MM.1S (cell line): ENCODE measurements around the gene RPL35.

Experiments
- DNase-seq: peaks from one replicate; pipeline ENCODE4 v3.0.0-alpha.2; 2015
- H2AFZ ChIP-seq: fragments of 300-600 bp; sonication (generic); 2 replicates; pipeline ENCODE4 v1.6.0; 2016; ENCODE audit warnings: antibody characterized with exemption, low read length
- H3F3A ChIP-seq: fragments of 300-600 bp; sonication (generic); 2 replicates; pipeline ENCODE4 v1.6.1; 2016; ENCODE audit warnings: mild to moderate bottlenecking, antibody characterized with exemption, low read length, moderate library complexity, mixed read lengths; ENCODE audit not compliant: insufficient read depth
- H3K27ac ChIP-seq: fragments of 300-600 bp; sonication (generic); 2 replicates; pipeline ENCODE4 v1.5.1; 2016; ENCODE audit warnings: mild to moderate bottlenecking, low read length
- H3K27me3 ChIP-seq: fragments of 300-600 bp; sonication (generic); replicated peaks from 2 replicates; pipeline ENCODE4 v1.6.0; 2016; ENCODE audit warnings: low read length; ENCODE audit not compliant: insufficient read depth
- H3K36me3 ChIP-seq: fragments of 300-600 bp; sonication (generic); replicated peaks from 2 replicates; pipeline ENCODE4 v1.6.1; 2016; ENCODE audit warnings: mild to moderate bottlenecking, low read length, mixed read lengths; ENCODE audit not compliant: insufficient read depth
- H3K4me1 ChIP-seq: fragments of 300-600 bp; sonication (generic); 2 replicates; pipeline ENCODE4 v1.6.1; 2016; ENCODE audit warnings: low read length, mixed read lengths
- H3K4me2 ChIP-seq: fragments of 300-600 bp; sonication (generic); 2 replicates; pipeline ENCODE4 v1.6.0; 2016; ENCODE audit warnings: low read depth, low read length
- H3K4me3 ChIP-seq: fragments of 300-600 bp; sonication (generic); 2 replicates; pipeline ENCODE4 v1.5.1; 2016; ENCODE audit warnings: low read length, mixed read lengths
- H3K79me2 ChIP-seq: fragments of 300-600 bp; sonication (generic); 2 replicates; pipeline ENCODE4 v1.6.1; 2016; ENCODE audit warnings: mixed run types, low read length, mixed read lengths
- H3K9ac ChIP-seq: fragments of 300-600 bp; sonication (generic); 2 replicates; pipeline ENCODE4 v1.6.1; 2016; ENCODE audit warnings: low read length, mixed read lengths
- H3K9me2 ChIP-seq: fragments of 300-600 bp; sonication (generic); replicated peaks from 2 replicates; pipeline ENCODE4 v1.6.1; 2016; ENCODE audit warnings: mild to moderate bottlenecking, low read length, mixed read lengths; ENCODE audit not compliant: insufficient read depth
- H3K9me3 ChIP-seq: fragments of 300-600 bp; sonication (generic); replicated peaks from 2 replicates; pipeline ENCODE4 v1.6.1; 2016; ENCODE audit warnings: mild to moderate bottlenecking, low read length, mixed read lengths; ENCODE audit not compliant: insufficient read depth
- H4K20me1 ChIP-seq: fragments of 300-600 bp; sonication (generic); 2 replicates; pipeline ENCODE4 v1.6.1; 2016; ENCODE audit warnings: mild to moderate bottlenecking, low read length, moderate library complexity, mixed read lengths; ENCODE audit not compliant: insufficient read depth
- CTCF ChIP-seq: fragments of 300-600 bp; sonication (generic); IDR thresholded peaks from 2 replicates; pipeline ENCODE4 v1.5.1; 2016; ENCODE audit warnings: antibody characterized with exemption, low read length, mixed read lengths
- EZH2 ChIP-seq: fragments of 300-600 bp; sonication (generic); optimal IDR thresholded peaks from 2 replicates; pipeline ENCODE3; 2017; ENCODE audit warnings: low read depth, mild to moderate bottlenecking, antibody characterized with exemption, low read length, mixed read lengths
- EZH2phosphoT487 ChIP-seq: fragments of 300-600 bp; sonication (generic); IDR thresholded peaks from 2 replicates; pipeline ENCODE4 v1.6.1; 2018; ENCODE audit warnings: antibody characterized with exemption, low read length

Gene RPL35

GRCh38 chr9:124875501-124875900 is 13.7 kb upstream of the RPL35 start:
- Histone ChIP-seq H3K27me3 (no peaks in the 10 kb centered on the region), H3K9me3 (no peaks in the 10 kb centered on the region), H3K9me2 (no peaks in the 10 kb centered on the region), H3K79me2 (peaks cover 72% of the 10 kb centered on the region), H3K36me3 (peaks cover 20% of the 10 kb centered on the region), H2AFZ (no peak overlapping the region), H3K4me3 (no peak overlapping the region), H3K4me1 (peaks cover 28% of the 10 kb centered on the region), H3K4me2 (no peak overlapping the region), H3F3A (peaks cover 28% of the 10 kb centered on the region), H3K27ac (no peak overlapping the region), H3K9ac (no peak overlapping the region), H4K20me1 (peaks cover 28% of the 10 kb centered on the region; the same call in 1 of the 2 replicates)
- DNase-seq: no peak
- no peak for TF ChIP-seq EZH2
- TF ChIP-seq EZH2phosphoT487: no peak
- no peak for TF ChIP-seq CTCF

GRCh38 chr9:124873664-124874063 is 11.9 kb upstream of the RPL35 start:
- Histone ChIP-seq H3K9me3 (no peaks in the 10 kb centered on the region), H3K27ac (no peak overlapping the region), H3K36me3 (peaks cover 20% of the 10 kb centered on the region), H4K20me1 (peaks cover 28% of the 10 kb centered on the region; the same call in 1 of the 2 replicates), H3F3A (peaks cover 39% of the 10 kb centered on the region), H3K4me1 (peaks cover 28% of the 10 kb centered on the region), H3K79me2 (peaks cover 89% of the 10 kb centered on the region), H3K4me2 (no peak overlapping the region), H2AFZ (no peak overlapping the region), H3K27me3 (no peaks in the 10 kb centered on the region), H3K9ac (no peak overlapping the region), H3K4me3 (no peak overlapping the region), H3K9me2 (no peaks in the 10 kb centered on the region)
- no peak for DNase-seq
- TF ChIP-seq EZH2phosphoT487 (no peak), CTCF (no peak), EZH2 (no peak)

- peak overlapping the region; percentile 90 for H3K4me3 ChIP-seq
- DNase-seq: no peak
- H3K27ac ChIP-seq: peak overlapping the region; percentile 98; the same call in 1 of the 2 replicates
- H3K27me3 ChIP-seq: no peaks in the 10 kb centered on the region
- peaks cover 31% of the 10 kb centered on the region for H3K4me1 ChIP-seq
- H3K36me3 ChIP-seq: peaks cover 13% of the 10 kb centered on the region
- H3K79me2 ChIP-seq: peaks cover 88% of the 10 kb centered on the region
- H3K9me2 ChIP-seq: no peaks in the 10 kb centered on the region
- TF ChIP-seq EZH2 (no peak), EZH2phosphoT487 (no peak), CTCF (no peak)
- H3K9ac ChIP-seq: peak overlapping the region; percentile 98
- peaks cover 22% of the 10 kb centered on the region; the same call in 1 of the 2 replicates for H4K20me1 ChIP-seq
- peaks cover 45% of the 10 kb centered on the region for H3F3A ChIP-seq
- H3K9me3 ChIP-seq: no peaks in the 10 kb centered on the region
- H2AFZ ChIP-seq: no peak overlapping the region
- peak overlapping the region; percentile 96 for H3K4me2 ChIP-seq
These were observed 9.4 kb upstream of the RPL35 start for GRCh38 chr9:124871156-124871561.
